Measurements from ENCODE around the gene TCAF1.

DNA sequence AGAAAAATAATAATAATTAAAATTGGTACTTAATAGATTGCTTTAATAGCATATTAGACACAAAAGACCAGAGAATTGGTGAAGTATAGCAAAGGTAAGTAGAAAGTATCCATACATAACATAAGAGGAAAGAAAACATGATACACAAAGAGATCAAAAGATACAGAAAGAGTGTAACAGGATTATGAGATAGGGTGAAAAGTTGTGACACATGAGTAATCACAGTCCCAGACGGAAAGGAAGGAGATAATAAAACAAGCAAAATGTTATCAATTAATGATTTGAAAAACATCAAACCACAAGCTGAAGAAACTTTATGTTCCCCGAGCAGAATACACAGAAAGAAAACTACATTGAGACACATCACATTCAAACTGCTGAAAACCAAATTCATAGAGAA lies 10.5 kb downstream of the TCAF1 start:
- no peak for TF ChIP-seq EZH2 (IDR thresholded peaks at IDR 0.05; ENCODE audit: low read length)
- TF ChIP-seq, protein P1, sequence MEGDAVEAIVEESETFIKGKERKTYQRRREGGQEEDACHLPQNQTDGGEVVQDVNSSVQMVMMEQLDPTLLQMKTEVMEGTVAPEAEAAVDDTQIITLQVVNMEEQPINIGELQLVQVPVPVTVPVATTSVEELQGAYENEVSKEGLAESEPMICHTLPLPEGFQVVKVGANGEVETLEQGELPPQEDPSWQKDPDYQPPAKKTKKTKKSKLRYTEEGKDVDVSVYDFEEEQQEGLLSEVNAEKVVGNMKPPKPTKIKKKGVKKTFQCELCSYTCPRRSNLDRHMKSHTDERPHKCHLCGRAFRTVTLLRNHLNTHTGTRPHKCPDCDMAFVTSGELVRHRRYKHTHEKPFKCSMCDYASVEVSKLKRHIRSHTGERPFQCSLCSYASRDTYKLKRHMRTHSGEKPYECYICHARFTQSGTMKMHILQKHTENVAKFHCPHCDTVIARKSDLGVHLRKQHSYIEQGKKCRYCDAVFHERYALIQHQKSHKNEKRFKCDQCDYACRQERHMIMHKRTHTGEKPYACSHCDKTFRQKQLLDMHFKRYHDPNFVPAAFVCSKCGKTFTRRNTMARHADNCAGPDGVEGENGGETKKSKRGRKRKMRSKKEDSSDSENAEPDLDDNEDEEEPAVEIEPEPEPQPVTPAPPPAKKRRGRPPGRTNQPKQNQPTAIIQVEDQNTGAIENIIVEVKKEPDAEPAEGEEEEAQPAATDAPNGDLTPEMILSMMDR (optimal IDR thresholded peaks at IDR 0.05 in 1 of 3, IDR thresholded peaks at IDR 0.05 in 1 of 3, conservative IDR thresholded peaks at IDR 0.05 in 1 of 3; ENCODE audit: extremely low read depth in 1 of 3, insufficient read depth in 2 of 3, low read length in 3 of 3): no peak

Measured in keratinocyte (primary cell).